GM12873 (cell line): ENCODE measurements around the gene GRM2.

Source experiments
- TF ChIP-seq, protein P1 (sequence below): IDR thresholded peaks from 2 replicates; pipeline ENCODE4 v1.5.1; 2012; ENCODE audit warnings: low read depth, mild to moderate bottlenecking, moderate library complexity, low read length, control low read depth; ENCODE audit not compliant: insufficient read depth; ENCODE audit errors: missing control alignments

The GRM2 gene

DNA sequence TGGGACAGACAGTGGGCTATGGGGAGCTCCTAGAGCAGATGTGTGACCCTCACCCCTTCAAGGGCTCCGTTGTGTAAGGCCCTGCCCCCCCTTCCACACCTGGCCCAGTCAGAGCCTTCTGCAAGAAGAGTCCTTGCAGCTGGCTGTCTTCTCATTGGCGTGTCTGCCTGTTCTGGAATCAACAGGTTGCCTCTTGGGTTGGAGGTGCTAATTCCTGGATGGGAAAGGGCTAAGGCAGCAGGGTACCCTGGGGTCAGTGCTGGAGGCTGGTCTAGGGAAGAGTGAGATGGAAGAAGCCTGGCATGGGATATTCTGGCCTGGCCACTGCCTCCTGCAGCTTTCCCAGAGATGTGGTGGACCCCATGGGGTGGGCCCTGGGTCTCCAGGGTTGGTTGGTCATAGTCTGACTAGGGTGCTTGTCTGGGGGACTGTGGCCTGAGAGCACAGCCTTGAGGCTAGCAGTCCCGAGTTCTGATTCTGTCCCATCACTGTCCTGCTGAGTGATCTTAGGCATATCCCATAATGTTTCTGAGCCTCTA, 30.7 kb upstream of the GRM2 start:
- TF ChIP-seq, protein P1, sequence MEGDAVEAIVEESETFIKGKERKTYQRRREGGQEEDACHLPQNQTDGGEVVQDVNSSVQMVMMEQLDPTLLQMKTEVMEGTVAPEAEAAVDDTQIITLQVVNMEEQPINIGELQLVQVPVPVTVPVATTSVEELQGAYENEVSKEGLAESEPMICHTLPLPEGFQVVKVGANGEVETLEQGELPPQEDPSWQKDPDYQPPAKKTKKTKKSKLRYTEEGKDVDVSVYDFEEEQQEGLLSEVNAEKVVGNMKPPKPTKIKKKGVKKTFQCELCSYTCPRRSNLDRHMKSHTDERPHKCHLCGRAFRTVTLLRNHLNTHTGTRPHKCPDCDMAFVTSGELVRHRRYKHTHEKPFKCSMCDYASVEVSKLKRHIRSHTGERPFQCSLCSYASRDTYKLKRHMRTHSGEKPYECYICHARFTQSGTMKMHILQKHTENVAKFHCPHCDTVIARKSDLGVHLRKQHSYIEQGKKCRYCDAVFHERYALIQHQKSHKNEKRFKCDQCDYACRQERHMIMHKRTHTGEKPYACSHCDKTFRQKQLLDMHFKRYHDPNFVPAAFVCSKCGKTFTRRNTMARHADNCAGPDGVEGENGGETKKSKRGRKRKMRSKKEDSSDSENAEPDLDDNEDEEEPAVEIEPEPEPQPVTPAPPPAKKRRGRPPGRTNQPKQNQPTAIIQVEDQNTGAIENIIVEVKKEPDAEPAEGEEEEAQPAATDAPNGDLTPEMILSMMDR, result no peak

DNA sequence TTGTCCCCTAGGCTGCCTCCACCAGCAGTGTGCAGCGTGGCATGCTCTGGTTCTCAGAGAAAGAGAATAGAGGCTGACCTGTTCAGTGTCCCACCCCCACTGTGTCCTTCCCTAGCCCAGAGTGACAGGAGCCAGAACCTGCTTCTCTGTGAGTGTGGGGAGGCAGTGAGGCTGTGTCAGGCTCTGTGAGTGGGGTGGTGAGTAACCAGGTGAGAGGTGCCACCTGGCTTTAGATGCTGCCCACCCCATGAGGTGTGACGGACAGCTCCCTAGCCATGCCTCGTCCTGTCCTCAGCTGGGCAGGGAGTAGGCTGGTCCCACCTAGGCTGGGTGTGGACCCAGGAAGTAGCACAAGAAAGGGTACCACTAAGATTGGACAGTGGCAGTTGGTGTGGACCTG, 29.5 kb upstream of the GRM2 start:
- TF ChIP-seq, protein P1, result no peak

GRCh38 chr3:51678186-51678585, 28.7 kb upstream of the GRM2 start:
- TF ChIP-seq, protein P1, result no peak

GRCh38 chr3:51678641-51679040, 28.2 kb upstream of the GRM2 start:
- TF ChIP-seq, protein P1, result no peak

- TF ChIP-seq, protein P1, result no peak
These were observed 27.6 kb upstream of the GRM2 start for GRCh38 chr3:51679318-51679717.

- TF ChIP-seq, protein P1, result no peak
These were observed 27.1 kb upstream of the GRM2 start for GRCh38 chr3:51679777-51680176.

- TF ChIP-seq, protein P1, result no peak
These were observed 26.7 kb upstream of the GRM2 start for GRCh38 chr3:51680196-51680595.
